HG03103 (cell line): ENCODE data around the gene FBXO27.
"Not testable (repeated sequence)": the region's sequence is repeated elsewhere in the genome, so short reads cannot be mapped to it uniquely, and the experiment has no call there.

ENCODE experiments used
- ATAC-seq: cut with Tn5 transposase; IDR thresholded peaks from one replicate; pipeline ENCODE4 v1.9.1; 2021; ENCODE audit warnings: low read depth; ENCODE audit not compliant: unreplicated experiment

FBXO27 gene

GRCh38 chr19:39032063-39032918, at the start of gene FBXO27:
FBXO27 (minus strand) TSS chr19:39032549; CDS start chr19:39032227, 322 bp downstream.
- no peak for ATAC-seq

GRCh38 chr19:39080431-39080830, 48.1 kb upstream of the FBXO27 start:
- ATAC-seq, result no peak

GRCh38 chr19:39078436-39079200, 46.3 kb upstream of the FBXO27 start:
- ATAC-seq, result no peak

- ATAC-seq, result no peak
Measured at GRCh38 chr19:39077323-39077722, 45.0 kb upstream of the FBXO27 start.

GRCh38 chr19:39074942-39075341, 42.6 kb upstream of the FBXO27 start:
- ATAC-seq, result no peak

GRCh38 chr19:39074205-39074692, 41.9 kb upstream of the FBXO27 start:
- no peak for ATAC-seq

GRCh38 chr19:39070888-39071287, 38.5 kb upstream of the FBXO27 start:
- ATAC-seq, result no peak

- not testable (repeated sequence) for ATAC-seq
Measured at GRCh38 chr19:39068259-39068658, 35.9 kb upstream of the FBXO27 start.

- no peak for ATAC-seq
Measured at GRCh38 chr19:39067104-39067503, 34.8 kb upstream of the FBXO27 start.

GRCh38 chr19:39065928-39066327, 33.6 kb upstream of the FBXO27 start:
- no peak for ATAC-seq

- no peak for ATAC-seq
Measured at GRCh38 chr19:39064405-39064804, 32.1 kb upstream of the FBXO27 start.

GRCh38 chr19:39060171-39060570, 27.8 kb upstream of the FBXO27 start:
- no peak for ATAC-seq

GRCh38 chr19:39059302-39059701, 27.0 kb upstream of the FBXO27 start:
- ATAC-seq, result no peak

GRCh38 chr19:39057615-39058014, 25.3 kb upstream of the FBXO27 start:
- no peak for ATAC-seq

- ATAC-seq, result no peak
Measured at GRCh38 chr19:39054091-39054470, 21.7 kb upstream of the FBXO27 start.

GRCh38 chr19:39053276-39054090, 21.1 kb upstream of the FBXO27 start:
- ATAC-seq, result no peak

GRCh38 chr19:39052846-39053245, 20.5 kb upstream of the FBXO27 start:
- no peak for ATAC-seq

- ATAC-seq, result no peak
Measured at GRCh38 chr19:39052243-39052746, 19.9 kb upstream of the FBXO27 start.

- no peak for ATAC-seq
Measured at GRCh38 chr19:39047073-39047472, 14.7 kb upstream of the FBXO27 start.

GRCh38 chr19:39046037-39046821, 13.9 kb upstream of the FBXO27 start:
- no peak for ATAC-seq
